CD4-positive, alpha-beta memory T cell (primary cell): ENCODE data around the gene OGFOD2. TPM values are rescaled to one million over a fixed set of nuclear protein-coding genes. Genes with fewer than 3 reads are reported as not detected.
A peak's percentile ranks its signal among the peaks of the same experiment; 100 is the strongest.

Experiments
- CTCF ChIA-PET: fragments of 350-600 bp; sonication (Branson Sonifier 250); formaldehyde crosslinking; loops from one replicate; lab custom pipeline; 2021; ENCODE audit warnings: inconsistent platforms; ENCODE audit not compliant: partially characterized antibody; lab: Charles Lee
- POLR2A ChIA-PET: fragments of 350-600 bp; sonication (Branson Sonifier 250); formaldehyde crosslinking; loops from one replicate; lab custom pipeline; 2021; ENCODE audit not compliant: partially characterized antibody; lab: Charles Lee
- DNase-seq, 5 donors: peaks; one replicate each; pipeline versions ENCODE4 v3.0.0 to v3.0.0-alpha.2; 2020 to 2022; ENCODE audit warnings: mixed read lengths in 1 of 5
- H3K27ac ChIP-seq: one replicate; pipeline ENCODE4 v1.7.0; 2013; ENCODE audit warnings: low read depth, low read length
- H3K27me3 ChIP-seq: 2 replicates; pipeline ENCODE4 v1.7.0; 2013; ENCODE audit warnings: mild to moderate bottlenecking, low read length, moderate library complexity; ENCODE audit not compliant: insufficient read depth
- H3K36me3 ChIP-seq: 2 replicates; pipeline ENCODE4 v1.7.0; 2013; ENCODE audit warnings: mild to moderate bottlenecking, low read length, moderate library complexity; ENCODE audit not compliant: insufficient read depth
- H3K4me1 ChIP-seq: 2 replicates; pipeline ENCODE4 v1.7.0; 2013; ENCODE audit warnings: mild to moderate bottlenecking, low read length, moderate library complexity; ENCODE audit not compliant: insufficient read depth
- H3K4me3 ChIP-seq, 2 donors: one replicate each; pipeline ENCODE4 v1.7.0; 2013; ENCODE audit warnings: low read length in 2 of 2, mild to moderate bottlenecking in 1 of 2
- H3K9me3 ChIP-seq, 2 donors: one replicate each; pipeline ENCODE4 v1.7.0; 2013; ENCODE audit warnings: low read length in 2 of 2, control low read depth in 1 of 2; ENCODE audit not compliant: control insufficient read depth in 1 of 2
- H3K27ac Mint-ChIP-seq, 7 donors: one replicate each; pipeline ENCODE4 v1.8.0; 2020 to 2021; ENCODE audit warnings: mixed read lengths in 7 of 7, mild to moderate bottlenecking in 6 of 7, inconsistent platforms in 3 of 7, moderate library complexity in 3 of 7
- H3K27me3 Mint-ChIP-seq, 2 donors: one replicate each; pipeline ENCODE4 v1.8.0; 2020 to 2021; ENCODE audit warnings: mixed read lengths in 2 of 2
- H3K36me3 Mint-ChIP-seq, 2 donors: one replicate each; pipeline ENCODE4 v1.8.0; 2020 to 2021; ENCODE audit warnings: mixed read lengths in 2 of 2, inconsistent platforms in 1 of 2, mild to moderate bottlenecking in 1 of 2
- H3K4me1 Mint-ChIP-seq, 4 donors: one replicate each; pipeline ENCODE4 v1.8.0; 2020 to 2021; ENCODE audit warnings: mixed read lengths in 4 of 4, mild to moderate bottlenecking in 1 of 4
- H3K4me3 Mint-ChIP-seq, 8 donors: one replicate each; pipeline ENCODE4 v1.8.0; 2020 to 2021; ENCODE audit warnings: mixed read lengths in 8 of 8, mild to moderate bottlenecking in 7 of 8, moderate library complexity in 6 of 8, inconsistent platforms in 3 of 8
- H3K9me3 Mint-ChIP-seq, 8 donors: one replicate each; pipeline ENCODE4 v1.8.0; 2020 to 2021; ENCODE audit warnings: mixed read lengths in 8 of 8, mild to moderate bottlenecking in 5 of 8, inconsistent platforms in 3 of 8, moderate library complexity in 1 of 8
- intact Hi-C: fragments of 100-400 bp; cut with micrococcal nuclease; formaldehyde crosslinking; loops from one replicate; pipeline ENCODE4 v1.15.1; 2023
- polyA plus RNA-seq, 2 donors: library from polyadenylated mRNA; unstranded; fragments of 300-500 nt; fragmentation: Illumina TruSeq; gene quantifications; one replicate each; pipeline ENCODE4 v1.2.3, GENCODE V29; 2021
- total RNA-seq, 2 experiments: library from RNA; stranded (reverse); gene quantifications; one replicate each; pipeline ENCODE4 v1.2.3, GENCODE V29; 2021

Gene OGFOD2
- total and polyA plus RNA-seq, 4 experiments from 2014 or later = 13.9 to 46.6 (median 27.1) TPM

GRCh38 chr12:122991623-122992275 lies 16.7 kb downstream of the OGFOD2 start:
- DNase-seq = no peak
- POLR2A ChIA-PET = no interaction called here
- H3K4me1 Mint-ChIP-seq = peaks cover 0 to 3% (median 0%) of the 10 kb centered on the region in 4 donors
- intact Hi-C loops = no loop called here
- CTCF ChIA-PET = no interaction called here
- H3K9me3 Mint-ChIP-seq = no peaks in the 10 kb centered on the region
- H3K4me3 Mint-ChIP-seq = no peak overlapping the region
- peaks cover 0 to 5% of the 10 kb centered on the region in 2 donors for H3K36me3 Mint-ChIP-seq
- Histone ChIP-seq H3K4me1 (no peaks in the 10 kb centered on the region), H3K27me3 (no peaks in the 10 kb centered on the region), H3K4me3 (no peak overlapping the region), H3K36me3 (no peaks in the 10 kb centered on the region), H3K27ac (no peak overlapping the region), H3K9me3 (no peaks in the 10 kb centered on the region)
- H3K27me3 Mint-ChIP-seq = no peaks in the 10 kb centered on the region
- peak overlapping the region in 1 of 7 donors; percentile 53 for H3K27ac Mint-ChIP-seq

DNA sequence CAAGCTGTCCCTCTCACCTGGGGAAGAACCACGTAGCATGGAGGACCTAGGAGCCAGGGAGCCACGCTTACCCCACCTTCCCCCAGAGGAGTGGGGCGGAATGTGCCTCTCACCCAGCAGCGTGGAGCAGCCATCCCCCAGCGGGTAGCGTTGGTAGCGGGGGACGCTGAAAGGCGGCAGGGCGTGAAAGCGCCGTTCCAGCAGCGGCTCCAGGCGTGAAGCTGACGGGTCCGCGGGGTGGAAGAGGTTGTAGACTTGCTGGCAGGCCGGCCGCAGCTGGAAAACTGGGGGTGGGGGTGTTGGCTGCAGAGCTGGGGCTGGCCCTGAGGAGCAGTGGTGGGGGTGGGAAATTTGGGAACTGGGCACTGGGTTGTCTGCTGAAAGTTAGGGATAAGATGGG lies 17.3 kb downstream of the OGFOD2 start:
- no peaks in the 10 kb centered on the region for H3K36me3 ChIP-seq
- Mint-ChIP-seq H3K4me3 (no peak overlapping the region), H3K4me1 (peaks cover 0 to 3% (median 0%) of the 10 kb centered on the region in 4 donors), H3K9me3 (no peaks in the 10 kb centered on the region), H3K27ac (peak overlapping the region in 2 of 7 donors; percentile 62 to 74), H3K27me3 (no peaks in the 10 kb centered on the region), H3K36me3 (peaks cover 0 to 3% of the 10 kb centered on the region in 2 donors)
- DNase-seq = no peak
- no peaks in the 10 kb centered on the region for H3K9me3 ChIP-seq
- intact Hi-C loops = no loop called here
- H3K4me3 ChIP-seq = no peak overlapping the region
- ChIA-PET CTCF (no interaction called here), POLR2A (no interaction called here)
- no peaks in the 10 kb centered on the region for H3K27me3 ChIP-seq
- H3K27ac ChIP-seq = no peak overlapping the region
- no peaks in the 10 kb centered on the region for H3K4me1 ChIP-seq

DNA sequence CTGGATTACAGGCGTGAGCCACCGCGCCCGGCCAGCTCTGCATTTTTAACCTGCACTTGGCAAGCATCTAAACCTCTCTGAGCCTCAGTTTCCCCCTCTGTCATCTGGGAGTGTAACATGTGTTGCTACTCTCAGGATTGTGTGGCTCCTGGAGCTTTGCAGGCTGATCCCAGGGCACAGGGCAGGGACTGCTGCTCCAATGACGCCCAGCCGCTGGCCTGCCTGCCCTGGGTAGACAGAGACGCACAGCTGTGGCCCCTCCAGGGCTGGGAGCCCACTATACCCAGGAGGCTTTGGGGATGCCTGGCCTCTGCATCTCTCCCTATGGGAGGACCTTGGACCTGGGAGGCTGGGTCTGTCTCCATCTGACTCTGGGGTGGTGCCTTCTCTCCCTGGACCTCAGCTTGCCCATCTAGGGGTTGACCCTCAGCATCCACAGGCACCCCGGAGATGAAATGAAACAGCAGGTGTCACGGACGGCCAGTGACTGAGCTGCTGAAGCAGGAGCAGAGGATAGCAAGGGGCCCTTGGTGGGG lies 19.2 kb downstream of the OGFOD2 start:
- Histone ChIP-seq H3K27ac (no peak overlapping the region), H3K36me3 (no peaks in the 10 kb centered on the region), H3K27me3 (no peaks in the 10 kb centered on the region), H3K4me3 (no peak overlapping the region), H3K4me1 (no peaks in the 10 kb centered on the region), H3K9me3 (no peaks in the 10 kb centered on the region)
- CTCF ChIA-PET = no interaction called here
- no peak for DNase-seq
- POLR2A ChIA-PET = no interaction called here
- Mint-ChIP-seq H3K27ac (peak overlapping the region in 1 of 7 donors; percentile 23), H3K27me3 (no peaks in the 10 kb centered on the region), H3K4me3 (no peak overlapping the region), H3K9me3 (no peaks in the 10 kb centered on the region), H3K4me1 (peaks cover 0 to 3% (median 0%) of the 10 kb centered on the region in 4 donors), H3K36me3 (no peaks in the 10 kb centered on the region)
- intact Hi-C loops = no loop called here

DNA sequence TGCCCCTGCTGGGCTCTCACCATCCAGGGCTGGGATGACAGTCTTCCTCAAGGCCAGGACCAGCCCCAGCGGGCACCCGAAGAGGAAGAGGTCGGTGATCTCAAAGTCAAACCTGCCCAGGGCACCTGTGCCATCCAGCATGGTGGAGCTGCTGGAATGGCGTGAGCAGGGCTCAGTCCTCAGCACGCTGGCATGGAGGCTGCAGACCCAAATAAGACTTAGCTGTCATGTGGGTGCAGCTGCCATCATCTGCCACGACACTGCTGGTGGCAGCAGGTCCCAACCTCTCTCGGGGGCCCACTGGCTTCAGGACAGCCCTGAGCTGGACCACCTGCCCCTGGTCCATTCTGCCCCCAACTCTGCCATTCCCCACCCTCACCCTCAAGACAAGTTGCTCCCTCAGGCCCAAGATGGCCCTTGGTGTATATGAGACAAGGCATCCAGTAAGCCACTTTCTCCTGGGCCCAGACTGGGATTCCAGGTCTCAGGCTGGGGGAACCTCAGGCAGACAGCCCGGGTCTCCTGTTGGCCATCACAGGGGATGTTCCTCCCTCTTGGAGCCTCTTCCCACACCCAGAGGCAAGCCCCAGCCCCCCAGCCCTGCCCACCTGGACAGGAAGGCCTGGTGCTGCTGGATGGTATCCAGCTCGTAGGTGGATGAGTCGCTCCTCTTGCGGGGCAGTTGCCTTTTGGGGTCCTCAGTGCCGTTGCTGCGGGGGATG lies 19.9 kb downstream of the OGFOD2 start:
- ChIA-PET POLR2A (no interaction called here), CTCF (no interaction called here)
- DNase-seq = no peak
- Histone ChIP-seq H3K27me3 (no peaks in the 10 kb centered on the region), H3K9me3 (no peaks in the 10 kb centered on the region), H3K4me3 (no peak overlapping the region), H3K4me1 (no peaks in the 10 kb centered on the region), H3K36me3 (no peaks in the 10 kb centered on the region), H3K27ac (no peak overlapping the region)
- Mint-ChIP-seq H3K9me3 (no peaks in the 10 kb centered on the region), H3K27ac (no peak overlapping the region), H3K4me3 (no peak overlapping the region), H3K4me1 (peaks cover 0 to 3% (median 0%) of the 10 kb centered on the region in 4 donors), H3K27me3 (no peaks in the 10 kb centered on the region), H3K36me3 (no peaks in the 10 kb centered on the region)
- intact Hi-C loops = no loop called here

DNA sequence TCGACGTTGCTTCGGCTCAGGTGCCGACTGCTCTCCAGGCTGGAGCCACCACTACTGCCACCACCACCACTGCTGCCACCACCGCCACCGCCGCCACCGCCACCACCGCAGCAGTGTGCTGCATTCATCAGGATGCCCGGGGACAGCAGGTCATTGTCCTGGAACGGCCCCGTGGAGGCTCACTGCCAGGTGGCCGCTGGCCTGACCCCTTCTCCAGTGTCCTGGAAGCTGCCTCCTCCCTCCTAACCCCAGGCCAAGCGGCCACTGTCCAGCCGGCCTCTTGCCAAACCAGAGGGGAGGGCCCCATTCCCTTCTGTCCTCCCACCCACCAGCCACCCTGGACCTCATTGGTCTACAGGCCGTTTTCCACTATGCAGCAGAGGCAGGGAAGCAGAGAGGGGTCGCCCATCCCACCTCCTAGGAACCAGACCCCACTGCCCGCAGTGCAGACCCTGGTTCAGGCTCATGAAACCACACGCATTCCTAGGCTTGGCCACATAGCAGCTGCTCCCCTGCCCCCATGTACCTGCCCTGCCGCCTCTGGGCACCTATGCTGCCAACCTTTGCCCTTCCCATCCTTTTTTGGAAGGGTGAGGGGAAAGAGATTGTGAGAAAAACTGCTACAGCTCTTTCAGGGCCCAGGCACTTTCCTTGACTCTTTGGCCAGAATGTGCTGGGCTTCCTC lies 20.6 kb downstream of the OGFOD2 start:
- no peaks in the 10 kb centered on the region for H3K36me3 ChIP-seq
- H3K9me3 ChIP-seq = no peaks in the 10 kb centered on the region
- H3K4me3 ChIP-seq = no peak overlapping the region
- Mint-ChIP-seq H3K9me3 (no peaks in the 10 kb centered on the region), H3K4me3 (no peak overlapping the region), H3K27me3 (no peaks in the 10 kb centered on the region), H3K27ac (peak overlapping the region in 1 of 7 donors; percentile 35), H3K36me3 (no peaks in the 10 kb centered on the region), H3K4me1 (peaks cover 0 to 3% (median 0%) of the 10 kb centered on the region in 4 donors)
- H3K27me3 ChIP-seq = no peaks in the 10 kb centered on the region
- H3K27ac ChIP-seq = no peak overlapping the region
- intact Hi-C loops = no loop called here
- H3K4me1 ChIP-seq = no peaks in the 10 kb centered on the region
- no peak for DNase-seq
- ChIA-PET CTCF (no interaction called here), POLR2A (no interaction called here)

- CTCF ChIA-PET = no interaction called here
- intact Hi-C loops = no loop called here
- H3K4me1 Mint-ChIP-seq = peaks cover 0 to 3% (median 0%) of the 10 kb centered on the region in 4 donors
- no peak for DNase-seq
- Histone ChIP-seq H3K4me3 (no peak overlapping the region), H3K27me3 (no peaks in the 10 kb centered on the region), H3K36me3 (no peaks in the 10 kb centered on the region), H3K27ac (no peak overlapping the region), H3K4me1 (no peaks in the 10 kb centered on the region), H3K9me3 (no peaks in the 10 kb centered on the region)
- H3K36me3 Mint-ChIP-seq = no peaks in the 10 kb centered on the region
- POLR2A ChIA-PET = no interaction called here
- no peaks in the 10 kb centered on the region for H3K9me3 Mint-ChIP-seq
- H3K27me3 Mint-ChIP-seq = no peaks in the 10 kb centered on the region
- no peak overlapping the region for H3K4me3 Mint-ChIP-seq
- no peak overlapping the region for H3K27ac Mint-ChIP-seq
Observed at GRCh38 chr12:122996188-122996601, 21.2 kb downstream of the OGFOD2 start.
